ENCODE results near the gene C2CD5. TPM values are rescaled to one million over a fixed set of nuclear protein-coding genes. Genes with fewer than 3 reads are reported as not detected.

The C2CD5 gene
- polyA plus RNA-seq (2013), result 35.4 TPM

DNA sequence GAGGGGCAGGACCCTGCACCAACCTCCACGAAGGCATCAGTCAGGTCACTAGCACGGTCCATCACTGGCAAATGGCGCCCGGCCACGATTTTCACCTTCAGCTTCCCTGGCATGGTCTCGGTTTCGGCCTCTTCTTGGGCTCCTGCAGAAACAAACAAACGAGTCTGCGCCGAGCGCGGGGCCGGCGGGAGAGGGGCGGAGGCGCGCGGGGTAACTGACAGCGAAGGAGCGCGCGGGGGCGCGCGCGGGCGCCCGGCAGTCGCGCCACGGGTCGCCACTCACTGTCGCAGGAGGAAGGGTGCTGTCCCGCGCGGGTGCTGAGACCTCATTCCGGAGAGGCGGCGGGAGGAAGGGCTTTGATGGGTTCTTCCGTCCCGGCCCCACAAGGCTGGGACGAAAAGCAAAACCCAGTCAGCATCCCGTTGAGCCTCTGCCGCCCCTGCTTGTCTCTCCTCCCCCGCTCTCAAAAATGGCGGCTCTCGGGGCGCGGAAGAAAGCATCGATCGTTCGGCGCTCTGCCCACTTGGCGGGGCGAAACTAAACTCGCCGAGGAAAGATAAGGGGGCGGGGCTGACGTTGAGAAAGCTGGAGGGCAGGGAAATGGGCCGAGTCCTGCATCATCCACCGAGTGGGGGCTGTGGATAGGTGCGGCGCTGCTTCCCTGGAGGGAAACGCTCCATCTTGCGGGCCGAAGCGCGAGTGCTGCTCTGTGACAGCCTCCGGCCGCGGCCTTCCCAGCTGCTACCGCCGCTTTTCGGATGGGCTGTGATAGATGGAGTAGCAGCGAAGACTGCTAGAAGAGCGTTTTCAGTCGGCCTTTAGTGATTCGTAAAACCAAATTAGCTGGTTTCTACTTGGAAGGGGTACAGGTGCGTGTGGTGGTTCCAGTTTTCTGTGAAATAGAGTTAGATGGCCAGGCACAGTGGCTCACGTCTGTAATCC, at the start of gene C2CD5:
TSS of gene C2CD5 (minus strand) at position 505 of the 942 bp plus-strand sequence. CDS start at position 113, 392 bp downstream.
- H3K27me3 ChIP-seq (replicated peaks in 2 of 5; ENCODE audit: control insufficient read depth in 4 of 5, insufficient read depth in 5 of 5, low read length in 4 of 5), result no peaks in the 10 kb centered on the region
- peak within 1 kb of the TSS; percentile 48 to 84 for H3K27ac ChIP-seq (ENCODE audit: insufficient read depth in 1 of 2, low read depth in 1 of 2, low read length in 2 of 2, poor library complexity in 1 of 2, severe bottlenecking in 2 of 2)
- WGBS (ENCODE audit: insufficient coverage), result 2% methylated on average over 66 of the region's 80 CpGs
- peaks cover 0 to 3% (median 0%) of the 10 kb centered on the region in 5 experiments for H3K9me3 ChIP-seq (ENCODE audit: control extremely low read depth in 1 of 5, control insufficient read depth in 4 of 5, insufficient read depth in 2 of 5, low read depth in 1 of 5, low read length in 4 of 5)
- CTCF ChIA-PET, result interaction anchor here (0.7 to 4.0 kb wide), 5 partner anchors 12 to 134 kb away, joined by 3 to 13 read pairs (median 4); partner anchors contain the start of gene ETNK1
- H3K4me3 ChIP-seq (ENCODE audit: control insufficient read depth in 1 of 7, extremely low read depth in 1 of 7, insufficient read depth in 4 of 7, low read depth in 2 of 7, low read length in 6 of 7), result peak within 1 kb of the TSS; percentile 85 to 93 (median 87)
- H3K36me3 ChIP-seq (ENCODE audit: control insufficient read depth in 4 of 4, insufficient read depth in 4 of 4, low read length in 3 of 4), result no peaks in the 10 kb centered on the region
- H3K4me1 ChIP-seq (ENCODE audit: control extremely low read depth in 1 of 4, control insufficient read depth in 4 of 4, insufficient read depth in 4 of 4, low read length in 3 of 4), result peaks cover 17 to 34% (median 27%) of the 10 kb centered on the region in 4 experiments
- DNase-seq, result peak; percentile 99
- POLR2A ChIA-PET, result interaction anchor here (0.5 to 1.1 kb wide), 3 partner anchors 15 to 81 kb away, joined by 3 to 5 read pairs (median 3); partner anchors contain the start of gene ETNK1

DNA sequence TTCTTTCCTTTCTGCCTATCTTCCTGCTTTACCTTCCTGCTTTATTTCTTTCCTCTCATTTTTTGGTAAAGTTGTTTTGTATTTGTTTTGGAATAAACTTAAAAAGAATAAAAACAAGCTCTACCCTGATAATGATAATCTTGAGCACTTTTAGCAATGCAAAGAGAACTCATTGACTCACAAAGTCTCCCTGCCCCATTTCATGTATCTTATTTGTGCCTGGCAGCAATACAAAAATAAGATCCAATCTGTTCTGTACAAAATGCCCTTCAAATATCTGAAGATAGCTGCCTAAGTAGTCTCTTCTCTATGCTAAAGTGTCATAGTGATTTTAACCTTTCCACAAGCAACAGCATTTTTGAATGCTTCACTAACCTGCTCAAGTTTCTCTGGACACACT, 49.5 kb upstream of the C2CD5 start:
- H3K4me1 ChIP-seq (ENCODE audit: control extremely low read depth in 1 of 4, control insufficient read depth in 4 of 4, insufficient read depth in 4 of 4, low read length in 3 of 4), result no peaks in the 10 kb centered on the region
- no peaks in the 10 kb centered on the region for H3K27me3 ChIP-seq (replicated peaks in 2 of 5; ENCODE audit: control insufficient read depth in 4 of 5, insufficient read depth in 5 of 5, low read length in 4 of 5)
- no peaks in the 10 kb centered on the region for H3K9me3 ChIP-seq (ENCODE audit: control extremely low read depth in 1 of 5, control insufficient read depth in 4 of 5, insufficient read depth in 2 of 5, low read depth in 1 of 5, low read length in 4 of 5)
- no peak overlapping the region for H3K27ac ChIP-seq (ENCODE audit: insufficient read depth in 1 of 2, low read depth in 1 of 2, low read length in 2 of 2, poor library complexity in 1 of 2, severe bottlenecking in 2 of 2)
- H3K4me3 ChIP-seq (ENCODE audit: control insufficient read depth in 1 of 7, extremely low read depth in 1 of 7, insufficient read depth in 4 of 7, low read depth in 2 of 7, low read length in 6 of 7), result no peak overlapping the region
- no peak for DNase-seq
- ChIA-PET POLR2A (no interaction called here), CTCF (interaction anchor here (1.5 kb wide), 1 partner anchor 13 kb away, joined by 3 read pairs; no protein-coding TSS in a partner anchor)
- no peaks in the 10 kb centered on the region for H3K36me3 ChIP-seq (ENCODE audit: control insufficient read depth in 4 of 4, insufficient read depth in 4 of 4, low read length in 3 of 4)

DNA sequence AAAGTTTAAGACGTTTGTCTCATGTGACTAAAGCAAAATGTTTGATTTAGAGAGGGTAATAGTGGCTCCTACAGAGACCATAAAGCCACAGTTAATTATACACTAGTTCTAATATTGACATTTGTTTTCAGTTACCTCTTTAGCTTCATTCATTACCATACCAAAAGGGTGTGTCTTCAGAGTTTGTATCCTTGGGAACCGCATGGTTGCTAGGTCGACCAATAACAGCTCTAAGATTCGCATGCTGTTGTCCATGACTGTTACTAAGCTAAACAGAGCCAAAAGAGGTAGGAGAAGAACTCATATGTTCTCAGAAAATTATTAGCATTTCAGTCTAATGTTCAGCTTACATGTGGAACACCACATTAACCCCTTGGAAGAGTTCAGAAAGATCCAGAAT, 44.5 kb upstream of the C2CD5 start:
- Histone ChIP-seq H3K27me3 (replicated peaks in 2 of 5; ENCODE audit: control insufficient read depth in 4 of 5, insufficient read depth in 5 of 5, low read length in 4 of 5) (no peaks in the 10 kb centered on the region), H3K9me3 (ENCODE audit: control extremely low read depth in 1 of 5, control insufficient read depth in 4 of 5, insufficient read depth in 2 of 5, low read depth in 1 of 5, low read length in 4 of 5) (no peaks in the 10 kb centered on the region), H3K27ac (ENCODE audit: insufficient read depth in 1 of 2, low read depth in 1 of 2, low read length in 2 of 2, poor library complexity in 1 of 2, severe bottlenecking in 2 of 2) (no peak overlapping the region), H3K4me1 (ENCODE audit: control extremely low read depth in 1 of 4, control insufficient read depth in 4 of 4, insufficient read depth in 4 of 4, low read length in 3 of 4) (no peaks in the 10 kb centered on the region), H3K4me3 (ENCODE audit: control insufficient read depth in 1 of 7, extremely low read depth in 1 of 7, insufficient read depth in 4 of 7, low read depth in 2 of 7, low read length in 6 of 7) (no peak overlapping the region), H3K36me3 (ENCODE audit: control insufficient read depth in 4 of 4, insufficient read depth in 4 of 4, low read length in 3 of 4) (no peaks in the 10 kb centered on the region)
- CTCF ChIA-PET, result no interaction called here
- POLR2A ChIA-PET, result no interaction called here
- DNase-seq, result peak in 1 of 3 donors; percentile 1
- WGBS (ENCODE audit: insufficient coverage), result 93% methylated on average over 3 of the region's 4 CpGs

GRCh38 chr12:22578328-22578727, 34.0 kb upstream of the C2CD5 start:
- DNase-seq, result no peak
- H3K36me3 ChIP-seq (ENCODE audit: control insufficient read depth in 4 of 4, insufficient read depth in 4 of 4, low read length in 3 of 4), result no peaks in the 10 kb centered on the region
- no peaks in the 10 kb centered on the region for H3K9me3 ChIP-seq (ENCODE audit: control extremely low read depth in 1 of 5, control insufficient read depth in 4 of 5, insufficient read depth in 2 of 5, low read depth in 1 of 5, low read length in 4 of 5)
- H3K27me3 ChIP-seq (replicated peaks in 2 of 5; ENCODE audit: control insufficient read depth in 4 of 5, insufficient read depth in 5 of 5, low read length in 4 of 5), result no peaks in the 10 kb centered on the region
- 100% methylated on average over 1 of the region's 3 CpGs for WGBS (ENCODE audit: insufficient coverage)
- H3K27ac ChIP-seq (ENCODE audit: insufficient read depth in 1 of 2, low read depth in 1 of 2, low read length in 2 of 2, poor library complexity in 1 of 2, severe bottlenecking in 2 of 2), result no peak overlapping the region
- H3K4me3 ChIP-seq (ENCODE audit: control insufficient read depth in 1 of 7, extremely low read depth in 1 of 7, insufficient read depth in 4 of 7, low read depth in 2 of 7, low read length in 6 of 7), result no peak overlapping the region
- CTCF ChIA-PET, result no interaction called here
- no peaks in the 10 kb centered on the region for H3K4me1 ChIP-seq (ENCODE audit: control extremely low read depth in 1 of 4, control insufficient read depth in 4 of 4, insufficient read depth in 4 of 4, low read length in 3 of 4)
- POLR2A ChIA-PET, result no interaction called here

GRCh38 chr12:22577667-22578066, 33.3 kb upstream of the C2CD5 start:
- Histone ChIP-seq H3K9me3 (ENCODE audit: control extremely low read depth in 1 of 5, control insufficient read depth in 4 of 5, insufficient read depth in 2 of 5, low read depth in 1 of 5, low read length in 4 of 5) (no peaks in the 10 kb centered on the region), H3K27me3 (replicated peaks in 2 of 5; ENCODE audit: control insufficient read depth in 4 of 5, insufficient read depth in 5 of 5, low read length in 4 of 5) (no peaks in the 10 kb centered on the region), H3K36me3 (ENCODE audit: control insufficient read depth in 4 of 4, insufficient read depth in 4 of 4, low read length in 3 of 4) (no peaks in the 10 kb centered on the region), H3K4me1 (ENCODE audit: control extremely low read depth in 1 of 4, control insufficient read depth in 4 of 4, insufficient read depth in 4 of 4, low read length in 3 of 4) (no peaks in the 10 kb centered on the region), H3K4me3 (ENCODE audit: control insufficient read depth in 1 of 7, extremely low read depth in 1 of 7, insufficient read depth in 4 of 7, low read depth in 2 of 7, low read length in 6 of 7) (no peak overlapping the region), H3K27ac (ENCODE audit: insufficient read depth in 1 of 2, low read depth in 1 of 2, low read length in 2 of 2, poor library complexity in 1 of 2, severe bottlenecking in 2 of 2) (no peak overlapping the region)
- DNase-seq, result no peak
- CTCF ChIA-PET, result no interaction called here
- no CpG with 5 or more reads among the region's 1 CpG for WGBS (ENCODE audit: insufficient coverage)
- POLR2A ChIA-PET, result no interaction called here

DNA sequence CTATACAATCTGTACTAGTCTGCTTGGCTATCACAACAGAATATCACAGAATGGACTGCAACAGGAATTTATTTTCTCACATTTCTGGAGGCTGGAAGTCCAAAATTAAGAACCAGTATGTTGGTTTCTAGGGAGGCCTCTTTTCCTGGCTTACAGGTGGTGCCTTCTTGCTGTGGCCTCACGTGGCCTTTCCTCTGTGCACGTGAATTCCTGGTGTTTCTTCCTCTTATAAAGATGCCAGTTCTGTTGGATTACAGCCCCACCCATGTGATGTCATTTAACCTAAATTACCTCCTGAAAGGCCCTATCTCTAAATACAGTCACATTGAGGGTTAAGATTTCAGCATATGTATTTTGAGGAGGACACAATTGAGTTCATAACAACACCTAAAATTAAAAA, 32.1 kb upstream of the C2CD5 start:
- no peak overlapping the region for H3K27ac ChIP-seq (ENCODE audit: insufficient read depth in 1 of 2, low read depth in 1 of 2, low read length in 2 of 2, poor library complexity in 1 of 2, severe bottlenecking in 2 of 2)
- DNase-seq, result no peak
- no peak overlapping the region for H3K4me3 ChIP-seq (ENCODE audit: control insufficient read depth in 1 of 7, extremely low read depth in 1 of 7, insufficient read depth in 4 of 7, low read depth in 2 of 7, low read length in 6 of 7)
- no peaks in the 10 kb centered on the region for H3K4me1 ChIP-seq (ENCODE audit: control extremely low read depth in 1 of 4, control insufficient read depth in 4 of 4, insufficient read depth in 4 of 4, low read length in 3 of 4)
- H3K36me3 ChIP-seq (ENCODE audit: control insufficient read depth in 4 of 4, insufficient read depth in 4 of 4, low read length in 3 of 4), result no peaks in the 10 kb centered on the region
- ChIA-PET CTCF (no interaction called here), POLR2A (interaction anchor here (0.7 kb wide), 1 partner anchor 41 kb away, joined by 4 read pairs; no protein-coding TSS in a partner anchor)
- H3K27me3 ChIP-seq (replicated peaks in 2 of 5; ENCODE audit: control insufficient read depth in 4 of 5, insufficient read depth in 5 of 5, low read length in 4 of 5), result no peaks in the 10 kb centered on the region
- 100% methylated on average over 1 of the region's 2 CpGs for WGBS (ENCODE audit: insufficient coverage)
- H3K9me3 ChIP-seq (ENCODE audit: control extremely low read depth in 1 of 5, control insufficient read depth in 4 of 5, insufficient read depth in 2 of 5, low read depth in 1 of 5, low read length in 4 of 5), result no peaks in the 10 kb centered on the region

- Histone ChIP-seq H3K27me3 (replicated peaks in 2 of 5; ENCODE audit: control insufficient read depth in 4 of 5, insufficient read depth in 5 of 5, low read length in 4 of 5) (no peaks in the 10 kb centered on the region), H3K36me3 (ENCODE audit: control insufficient read depth in 4 of 4, insufficient read depth in 4 of 4, low read length in 3 of 4) (no peaks in the 10 kb centered on the region), H3K4me1 (ENCODE audit: control extremely low read depth in 1 of 4, control insufficient read depth in 4 of 4, insufficient read depth in 4 of 4, low read length in 3 of 4) (no peaks in the 10 kb centered on the region), H3K9me3 (ENCODE audit: control extremely low read depth in 1 of 5, control insufficient read depth in 4 of 5, insufficient read depth in 2 of 5, low read depth in 1 of 5, low read length in 4 of 5) (no peaks in the 10 kb centered on the region), H3K4me3 (ENCODE audit: control insufficient read depth in 1 of 7, extremely low read depth in 1 of 7, insufficient read depth in 4 of 7, low read depth in 2 of 7, low read length in 6 of 7) (no peak overlapping the region), H3K27ac (ENCODE audit: insufficient read depth in 1 of 2, low read depth in 1 of 2, low read length in 2 of 2, poor library complexity in 1 of 2, severe bottlenecking in 2 of 2) (no peak overlapping the region)
- WGBS (ENCODE audit: insufficient coverage), result no CpG with 5 or more reads among the region's 1 CpG
- no peak for DNase-seq
- ChIA-PET POLR2A (no interaction called here), CTCF (no interaction called here)
These were observed 31.7 kb upstream of the C2CD5 start for GRCh38 chr12:22576065-22576464.
